ENCODE results near the gene TOP3B. TPM values are rescaled to one million over a fixed set of nuclear protein-coding genes. Genes with fewer than 3 reads are reported as not detected.

Gene TOP3B, protein sequence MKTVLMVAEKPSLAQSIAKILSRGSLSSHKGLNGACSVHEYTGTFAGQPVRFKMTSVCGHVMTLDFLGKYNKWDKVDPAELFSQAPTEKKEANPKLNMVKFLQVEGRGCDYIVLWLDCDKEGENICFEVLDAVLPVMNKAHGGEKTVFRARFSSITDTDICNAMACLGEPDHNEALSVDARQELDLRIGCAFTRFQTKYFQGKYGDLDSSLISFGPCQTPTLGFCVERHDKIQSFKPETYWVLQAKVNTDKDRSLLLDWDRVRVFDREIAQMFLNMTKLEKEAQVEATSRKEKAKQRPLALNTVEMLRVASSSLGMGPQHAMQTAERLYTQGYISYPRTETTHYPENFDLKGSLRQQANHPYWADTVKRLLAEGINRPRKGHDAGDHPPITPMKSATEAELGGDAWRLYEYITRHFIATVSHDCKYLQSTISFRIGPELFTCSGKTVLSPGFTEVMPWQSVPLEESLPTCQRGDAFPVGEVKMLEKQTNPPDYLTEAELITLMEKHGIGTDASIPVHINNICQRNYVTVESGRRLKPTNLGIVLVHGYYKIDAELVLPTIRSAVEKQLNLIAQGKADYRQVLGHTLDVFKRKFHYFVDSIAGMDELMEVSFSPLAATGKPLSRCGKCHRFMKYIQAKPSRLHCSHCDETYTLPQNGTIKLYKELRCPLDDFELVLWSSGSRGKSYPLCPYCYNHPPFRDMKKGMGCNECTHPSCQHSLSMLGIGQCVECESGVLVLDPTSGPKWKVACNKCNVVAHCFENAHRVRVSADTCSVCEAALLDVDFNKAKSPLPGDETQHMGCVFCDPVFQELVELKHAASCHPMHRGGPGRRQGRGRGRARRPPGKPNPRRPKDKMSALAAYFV
- 83.5 TPM for total RNA-seq (ENCODE audit: unreplicated experiment)
- long read RNA-seq, partial matches to known transcripts: 2 of 12 reads
- long read RNA-seq, other reads (novel, unspliced or antisense): 7 of 12 reads

DNA sequence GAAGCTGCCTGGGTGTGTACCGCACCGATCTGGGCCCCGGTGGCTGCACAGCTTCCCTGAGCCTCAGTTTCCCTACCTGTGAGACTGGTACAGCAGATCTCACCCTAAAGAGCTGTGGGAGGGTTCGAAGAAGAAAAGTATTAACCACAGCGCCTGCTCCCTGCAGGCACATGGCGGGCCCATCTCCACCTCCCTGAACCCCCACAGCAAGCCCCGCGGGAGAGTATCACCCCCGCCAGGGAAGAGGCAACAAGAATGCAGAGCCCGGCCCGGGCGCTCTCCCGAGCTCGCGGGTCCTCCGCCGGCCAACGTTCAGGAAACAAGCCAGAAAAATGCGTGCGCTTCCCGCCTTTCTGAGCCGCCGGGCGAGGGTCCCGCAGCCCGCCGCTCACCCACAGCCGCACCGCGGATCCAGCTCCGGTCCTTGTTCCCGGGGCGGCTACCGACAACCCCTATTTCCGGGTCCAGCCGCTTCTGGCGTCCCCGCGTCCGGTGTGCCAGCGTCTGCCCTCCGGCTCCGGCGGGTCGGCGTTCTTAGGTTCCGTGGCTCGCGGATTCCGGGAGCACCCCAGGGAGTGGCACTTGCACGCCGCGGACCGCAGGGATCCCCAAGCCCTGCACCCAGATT, at the start of gene TOP3B:
Gene TOP3B (minus strand): TSS at position 450 of the 628 bp plus-strand sequence. CDS start 7,078 bp downstream, outside the sequence.
- peaks cover 2% of the 10 kb centered on the region for H3K27me3 Mint-ChIP-seq (ENCODE audit: unreplicated experiment)
- H3K36me3 Mint-ChIP-seq (ENCODE audit: unreplicated experiment): no peaks in the 10 kb centered on the region
- peaks cover 4% of the 10 kb centered on the region for H3K4me1 Mint-ChIP-seq (ENCODE audit: low read depth, unreplicated experiment)
- H3K4me3 Mint-ChIP-seq (ENCODE audit: unreplicated experiment): peak within 1 kb of the TSS; percentile 90
- peak within 1 kb of the TSS; percentile 52 for H3K27ac Mint-ChIP-seq (ENCODE audit: unreplicated experiment)
- peak; percentile 88 for DNase-seq
- peaks cover 5% of the 10 kb centered on the region for H3K9me3 Mint-ChIP-seq (ENCODE audit: unreplicated experiment)
- TF ChIP-seq, protein P1, sequence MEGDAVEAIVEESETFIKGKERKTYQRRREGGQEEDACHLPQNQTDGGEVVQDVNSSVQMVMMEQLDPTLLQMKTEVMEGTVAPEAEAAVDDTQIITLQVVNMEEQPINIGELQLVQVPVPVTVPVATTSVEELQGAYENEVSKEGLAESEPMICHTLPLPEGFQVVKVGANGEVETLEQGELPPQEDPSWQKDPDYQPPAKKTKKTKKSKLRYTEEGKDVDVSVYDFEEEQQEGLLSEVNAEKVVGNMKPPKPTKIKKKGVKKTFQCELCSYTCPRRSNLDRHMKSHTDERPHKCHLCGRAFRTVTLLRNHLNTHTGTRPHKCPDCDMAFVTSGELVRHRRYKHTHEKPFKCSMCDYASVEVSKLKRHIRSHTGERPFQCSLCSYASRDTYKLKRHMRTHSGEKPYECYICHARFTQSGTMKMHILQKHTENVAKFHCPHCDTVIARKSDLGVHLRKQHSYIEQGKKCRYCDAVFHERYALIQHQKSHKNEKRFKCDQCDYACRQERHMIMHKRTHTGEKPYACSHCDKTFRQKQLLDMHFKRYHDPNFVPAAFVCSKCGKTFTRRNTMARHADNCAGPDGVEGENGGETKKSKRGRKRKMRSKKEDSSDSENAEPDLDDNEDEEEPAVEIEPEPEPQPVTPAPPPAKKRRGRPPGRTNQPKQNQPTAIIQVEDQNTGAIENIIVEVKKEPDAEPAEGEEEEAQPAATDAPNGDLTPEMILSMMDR (IDR thresholded peaks at IDR 0.05; ENCODE audit: partially characterized antibody, unreplicated experiment): no peak

DNA sequence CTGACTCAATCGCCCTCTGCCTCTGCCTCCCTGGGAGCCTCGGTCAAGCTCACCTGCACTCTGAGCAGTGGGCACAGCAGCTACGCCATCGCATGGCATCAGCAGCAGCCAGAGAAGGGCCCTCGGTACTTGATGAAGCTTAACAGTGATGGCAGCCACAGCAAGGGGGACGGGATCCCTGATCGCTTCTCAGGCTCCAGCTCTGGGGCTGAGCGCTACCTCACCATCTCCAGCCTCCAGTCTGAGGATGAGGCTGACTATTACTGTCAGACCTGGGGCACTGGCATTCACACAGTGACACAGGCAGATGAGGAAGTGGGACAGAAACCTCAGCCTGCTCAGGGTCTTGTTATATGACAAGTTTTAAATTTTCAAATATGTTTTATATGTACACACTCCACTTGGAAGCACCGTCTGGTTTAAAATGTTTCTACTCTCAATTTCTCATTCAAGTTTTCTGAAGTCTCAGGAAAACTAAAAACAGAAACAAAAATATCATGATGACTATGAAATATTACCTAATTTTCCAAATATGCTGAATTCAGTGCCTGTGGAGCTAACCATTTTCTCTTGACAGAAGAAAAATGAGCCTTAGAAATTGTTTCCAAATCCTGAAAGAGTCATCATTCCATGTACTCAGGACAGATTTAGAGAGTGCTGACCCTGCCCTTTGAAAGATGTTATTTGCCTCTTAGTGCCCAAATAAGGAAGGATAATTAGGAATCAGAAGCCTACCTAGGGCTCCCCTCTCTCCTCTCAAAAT, 48.8 kb upstream of the TOP3B start:
- TF ChIP-seq, protein P1 (IDR thresholded peaks at IDR 0.05; ENCODE audit: partially characterized antibody, unreplicated experiment): no peak
- H3K36me3 Mint-ChIP-seq (ENCODE audit: unreplicated experiment): peaks cover 4% of the 10 kb centered on the region
- H3K4me1 Mint-ChIP-seq (ENCODE audit: low read depth, unreplicated experiment): no peaks in the 10 kb centered on the region
- H3K4me3 Mint-ChIP-seq (ENCODE audit: unreplicated experiment): no peak overlapping the region
- DNase-seq: no peak
- H3K27me3 Mint-ChIP-seq (ENCODE audit: unreplicated experiment): peaks cover 2% of the 10 kb centered on the region
- H3K27ac Mint-ChIP-seq (ENCODE audit: unreplicated experiment): no peak overlapping the region
- H3K9me3 Mint-ChIP-seq (ENCODE audit: unreplicated experiment): peaks cover 2% of the 10 kb centered on the region

DNA sequence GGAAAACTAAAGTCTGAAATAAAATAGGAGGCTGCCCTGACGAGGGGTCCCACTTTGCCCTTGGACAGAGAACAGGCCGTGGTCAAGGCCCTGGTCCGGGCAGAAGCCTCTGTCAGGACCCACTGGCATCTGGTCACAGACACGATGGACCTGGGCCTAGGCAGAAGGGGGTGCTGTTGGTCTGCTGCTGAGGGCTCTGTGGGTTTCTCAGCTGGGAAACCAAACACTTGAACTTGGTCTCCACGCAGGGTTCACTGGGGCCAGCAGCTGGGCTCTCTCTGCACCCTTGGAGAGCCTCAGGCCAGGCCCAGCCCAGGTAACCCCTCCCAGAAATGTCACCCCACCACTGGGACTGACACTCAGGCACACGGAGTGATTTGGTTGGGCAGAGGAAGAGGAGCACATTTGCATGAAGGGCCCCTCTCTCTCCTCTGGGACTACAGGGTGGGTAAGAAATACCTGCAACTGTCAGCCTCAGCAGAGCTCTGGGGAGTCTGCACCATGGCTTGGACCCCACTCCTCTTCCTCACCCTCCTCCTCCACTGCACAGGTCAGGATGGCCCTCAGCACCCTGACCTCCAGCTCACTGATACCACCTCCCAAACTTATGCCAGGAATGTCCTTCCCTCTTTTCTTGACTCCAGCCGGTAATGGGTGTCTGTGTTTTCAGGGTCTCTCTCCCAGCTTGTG, 48.1 kb upstream of the TOP3B start:
- Mint-ChIP-seq H3K27ac (ENCODE audit: unreplicated experiment) (no peak overlapping the region), H3K27me3 (ENCODE audit: unreplicated experiment) (no peaks in the 10 kb centered on the region), H3K4me3 (ENCODE audit: unreplicated experiment) (no peak overlapping the region), H3K9me3 (ENCODE audit: unreplicated experiment) (peaks cover 2% of the 10 kb centered on the region), H3K4me1 (ENCODE audit: low read depth, unreplicated experiment) (no peaks in the 10 kb centered on the region), H3K36me3 (ENCODE audit: unreplicated experiment) (peaks cover 4% of the 10 kb centered on the region)
- peak; percentile 33 for DNase-seq
- TF ChIP-seq, protein P1 (IDR thresholded peaks at IDR 0.05; ENCODE audit: partially characterized antibody, unreplicated experiment): no peak

DNA sequence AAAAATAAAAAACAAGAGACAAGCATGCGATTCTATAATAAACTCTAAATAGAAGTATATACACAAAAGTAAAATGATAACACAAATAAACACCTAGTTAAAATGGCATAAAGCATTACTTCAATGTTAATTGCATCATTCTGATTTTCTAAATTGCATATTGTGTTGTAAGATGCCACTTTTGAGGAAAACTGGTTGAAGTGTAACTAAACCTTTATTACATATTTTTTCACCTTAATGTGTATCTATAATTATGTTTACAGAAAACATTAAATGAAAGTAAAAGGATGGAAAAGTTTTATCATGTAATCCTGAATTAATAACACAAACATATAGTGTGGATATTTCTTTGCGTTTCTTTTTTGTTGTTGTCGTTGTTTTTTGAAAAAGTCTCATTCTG, 45.4 kb upstream of the TOP3B start:
- Mint-ChIP-seq H3K9me3 (ENCODE audit: unreplicated experiment) (no peaks in the 10 kb centered on the region), H3K36me3 (ENCODE audit: unreplicated experiment) (no peaks in the 10 kb centered on the region), H3K27ac (ENCODE audit: unreplicated experiment) (no peak overlapping the region), H3K27me3 (ENCODE audit: unreplicated experiment) (no peaks in the 10 kb centered on the region), H3K4me1 (ENCODE audit: low read depth, unreplicated experiment) (no peaks in the 10 kb centered on the region), H3K4me3 (ENCODE audit: unreplicated experiment) (no peak overlapping the region)
- DNase-seq: no peak
- TF ChIP-seq, protein P1 (IDR thresholded peaks at IDR 0.05; ENCODE audit: partially characterized antibody, unreplicated experiment): no peak

All from glutamatergic neuron (in vitro differentiated cells).